SK-N-MC (cell line): ENCODE data around the gene CDYL.

Experiments
- DNase-seq: peaks from one replicate; pipeline ENCODE4 v3.0.0-alpha.2; 2011; ENCODE audit warnings: low read depth, low spot score
- H3K27ac ChIP-seq: fragments of 200-600 bp; sonication (generic); 2 replicates; pipeline ENCODE4 v1.5.1; 2016; ENCODE audit warnings: mixed run types
- H3K36me3 ChIP-seq: fragments of 200-600 bp; sonication (generic); 2 replicates; pipeline ENCODE4 v1.6.1; 2017; ENCODE audit warnings: antibody characterized with exemption, low read length, mixed read lengths; ENCODE audit not compliant: insufficient read depth
- H3K4me3 ChIP-seq: fragments of 200-600 bp; sonication (generic); 2 replicates; pipeline ENCODE4 v1.5.1; 2016
- H3K9ac ChIP-seq: fragments of 200-600 bp; sonication (generic); 2 replicates; pipeline ENCODE4 v1.8.0; 2017; ENCODE audit warnings: mixed run types, mixed read lengths; ENCODE audit not compliant: insufficient read length
- H3K9me3 ChIP-seq: fragments of 200-600 bp; sonication (generic); 2 replicates; pipeline ENCODE4 v1.6.1; 2017; ENCODE audit warnings: low read depth, mild to moderate bottlenecking, antibody characterized with exemption, low read length, moderate library complexity, mixed read lengths
- EZH2 ChIP-seq: fragments of 200-600 bp; sonication (generic); IDR thresholded peaks from one replicate; pipeline ENCODE4 v1.6.1; 2017; ENCODE audit warnings: antibody characterized with exemption
- FOXP2 ChIP-seq: optimal IDR thresholded peaks from 2 replicates; pipeline ENCODE3; 2011; ENCODE audit warnings: mild to moderate bottlenecking, moderate library complexity; ENCODE audit not compliant: insufficient read depth; ENCODE audit errors: extremely low read length, control extremely low read depth
- POLR2AphosphoS5 ChIP-seq: IDR thresholded peaks from 2 replicates; pipeline ENCODE4 v1.6.1; 2012; ENCODE audit warnings: mild to moderate bottlenecking, low read depth, low read length, borderline replicate concordance

The CDYL gene

DNA sequence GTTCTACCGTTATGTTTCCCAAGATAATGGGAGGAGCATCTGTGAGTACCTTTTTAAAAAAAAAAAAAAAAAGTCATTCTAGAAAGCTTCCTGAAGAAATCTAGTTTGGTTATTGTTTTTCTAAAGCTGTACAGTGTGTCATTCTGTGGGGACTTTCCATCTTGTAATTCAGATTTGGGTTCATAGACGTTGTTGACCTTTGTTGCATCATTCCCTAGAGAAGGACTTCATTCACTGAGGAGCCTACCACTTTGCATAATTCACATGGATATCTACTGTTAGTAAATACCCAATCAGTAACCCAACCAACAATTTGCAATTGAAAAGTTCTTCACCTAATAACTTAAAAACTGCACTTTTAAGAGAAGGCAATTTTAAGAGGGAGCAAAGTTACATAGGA lies 167.5 kb downstream of the CDYL start:
- Histone ChIP-seq H3K9me3 (no peaks in the 10 kb centered on the region), H3K4me3 (no peak overlapping the region), H3K36me3 (peaks cover 13% of the 10 kb centered on the region; the same call in 1 of the 2 replicates), H3K9ac (no peak overlapping the region), H3K27ac (no peak overlapping the region)
- no peak for TF ChIP-seq EZH2
- DNase-seq: no peak

- Histone ChIP-seq H3K9me3 (no peaks in the 10 kb centered on the region), H3K27ac (no peak overlapping the region), H3K36me3 (peaks cover 14% of the 10 kb centered on the region; the same call in 1 of the 2 replicates), H3K4me3 (no peak overlapping the region), H3K9ac (no peak overlapping the region)
- DNase-seq: no peak
- no peak for TF ChIP-seq FOXP2
These were observed 168.1 kb downstream of the CDYL start for GRCh38 chr6:4944325-4944724.

GRCh38 chr6:4946521-4946920 lies 170.3 kb downstream of the CDYL start:
- TF ChIP-seq FOXP2 (no peak), EZH2 (no peak), POLR2AphosphoS5 (no peak)
- H3K36me3 ChIP-seq: peaks cover 18% of the 10 kb centered on the region; the same call in 1 of the 2 replicates
- H3K27ac ChIP-seq: no peak overlapping the region
- no peak overlapping the region for H3K4me3 ChIP-seq
- no peak overlapping the region for H3K9ac ChIP-seq
- DNase-seq: no peak
- H3K9me3 ChIP-seq: no peaks in the 10 kb centered on the region

DNA sequence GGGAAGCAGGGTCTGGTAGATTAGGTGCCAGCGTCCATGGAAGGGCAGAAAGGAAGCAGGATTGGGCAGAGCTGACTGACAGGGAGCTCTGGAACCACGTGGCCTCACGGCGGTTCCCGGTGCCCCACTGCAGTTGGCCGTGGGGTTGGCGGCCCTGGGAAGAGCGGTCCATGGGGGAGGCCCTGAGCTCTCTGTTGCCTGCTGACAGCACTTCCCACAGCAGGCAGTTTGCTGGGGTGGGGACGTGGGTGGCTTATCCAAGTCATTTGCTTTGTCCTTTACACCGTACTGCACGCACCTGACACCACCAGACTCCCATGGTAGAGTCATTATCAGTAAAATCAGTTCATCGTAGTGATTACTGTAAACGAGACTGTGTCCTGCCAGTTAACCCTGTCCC lies 171.5 kb downstream of the CDYL start:
- H3K4me3 ChIP-seq: no peak overlapping the region
- no peak for DNase-seq
- TF ChIP-seq FOXP2 (no peak), EZH2 (no peak), POLR2AphosphoS5 (no peak)
- peaks cover 18% of the 10 kb centered on the region; the same call in 1 of the 2 replicates for H3K36me3 ChIP-seq
- no peak overlapping the region for H3K27ac ChIP-seq
- H3K9ac ChIP-seq: no peak overlapping the region
- H3K9me3 ChIP-seq: no peaks in the 10 kb centered on the region

- H3K9ac ChIP-seq: no peak overlapping the region
- H3K36me3 ChIP-seq: peaks cover 21% of the 10 kb centered on the region; the same call in 1 of the 2 replicates
These were observed 172.7 kb downstream of the CDYL start for GRCh38 chr6:4948781-4949450.

GRCh38 chr6:4950076-4950475 lies 173.9 kb downstream of the CDYL start:
- TF ChIP-seq FOXP2: no peak
- TF ChIP-seq POLR2AphosphoS5: no peak
- TF ChIP-seq EZH2: no peak
- H3K9me3 ChIP-seq: no peaks in the 10 kb centered on the region
- peaks cover 14% of the 10 kb centered on the region; the same call in 1 of the 2 replicates for H3K36me3 ChIP-seq
- H3K4me3 ChIP-seq: no peak overlapping the region
- no peak overlapping the region for H3K9ac ChIP-seq
- DNase-seq: no peak
- no peak overlapping the region for H3K27ac ChIP-seq

More at GRCh38 chr6:4948781-4949450, 172.7 kb downstream of the CDYL start:
- no peak for DNase-seq
- TF ChIP-seq EZH2: no peak
- TF ChIP-seq FOXP2: no peak
- TF ChIP-seq POLR2AphosphoS5: no peak
- Histone ChIP-seq H3K27ac (no peak overlapping the region), H3K4me3 (no peak overlapping the region), H3K9me3 (no peaks in the 10 kb centered on the region)

- no peak overlapping the region for H3K9ac ChIP-seq
- H3K36me3 ChIP-seq: peaks cover 19% of the 10 kb centered on the region
- no peak overlapping the region for H3K4me3 ChIP-seq
- H3K9me3 ChIP-seq: no peaks in the 10 kb centered on the region
- no peak overlapping the region for H3K27ac ChIP-seq
- no peak for DNase-seq
- TF ChIP-seq FOXP2 (no peak), POLR2AphosphoS5 (no peak), EZH2 (no peak)
These were observed 174.8 kb downstream of the CDYL start for GRCh38 chr6:4950836-4951533.

DNA sequence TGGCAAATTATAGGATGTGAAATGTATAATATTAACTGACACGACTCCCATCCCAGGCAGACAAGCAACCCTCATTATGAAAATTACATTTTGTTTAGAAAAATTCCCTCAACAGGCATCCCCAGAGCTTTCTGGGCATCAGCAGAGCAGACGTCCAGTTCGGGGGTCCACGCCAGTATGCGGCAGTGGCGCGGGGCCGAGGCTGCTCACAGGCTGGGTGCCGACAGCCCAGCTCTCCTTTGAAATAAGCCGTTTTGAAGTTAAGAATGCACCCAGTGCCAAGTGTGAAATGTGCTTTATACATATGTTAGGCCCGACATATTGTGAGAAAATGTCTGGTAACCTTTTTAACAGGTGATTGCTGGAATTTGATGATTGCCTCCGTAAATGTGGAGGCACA lies 177.2 kb downstream of the CDYL start:
- peaks cover 19% of the 10 kb centered on the region for H3K36me3 ChIP-seq
- no peaks in the 10 kb centered on the region for H3K9me3 ChIP-seq
- H3K9ac ChIP-seq: no peak overlapping the region
- no peak for TF ChIP-seq FOXP2
- no peak overlapping the region for H3K4me3 ChIP-seq
- H3K27ac ChIP-seq: no peak overlapping the region
- no peak for DNase-seq

DNA sequence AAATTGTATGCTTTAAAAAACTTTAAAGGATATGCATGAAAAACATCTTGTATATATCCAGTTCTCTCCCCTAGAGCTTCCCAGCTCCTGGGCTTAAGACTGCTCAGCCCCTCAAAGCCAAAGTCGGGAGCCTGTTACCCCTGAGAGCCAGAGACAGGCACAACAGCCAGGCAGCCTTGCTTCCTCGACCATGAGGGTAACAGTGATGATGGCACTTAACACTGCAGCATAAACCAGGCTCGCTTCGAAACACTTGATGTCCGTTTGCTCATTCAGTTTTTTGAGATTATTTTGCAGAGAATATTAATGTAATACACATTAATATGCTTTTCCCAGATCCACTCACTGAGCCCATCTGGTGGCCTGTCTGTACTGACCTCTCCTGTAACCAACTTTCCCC lies 180.4 kb downstream of the CDYL start:
- peaks cover 13% of the 10 kb centered on the region for H3K36me3 ChIP-seq
- no peaks in the 10 kb centered on the region for H3K9me3 ChIP-seq
- no peak overlapping the region for H3K9ac ChIP-seq
- no peak overlapping the region for H3K4me3 ChIP-seq
- no peak overlapping the region for H3K27ac ChIP-seq
- TF ChIP-seq EZH2 (no peak), POLR2AphosphoS5 (no peak), FOXP2 (no peak)
- no peak for DNase-seq
